ENCODE measurements around the gene HIVEP1.

- TF ChIP-seq EZH2 (IDR thresholded peaks at IDR 0.05) (no peak), POLR2AphosphoS5 (IDR thresholded peaks at IDR 0.05; ENCODE audit: borderline replicate concordance, low read depth, low read length) (no peak), FOXP2 (optimal IDR thresholded peaks at IDR 0.05; ENCODE audit: control extremely low read depth, extremely low read length, insufficient read depth) (no peak)
Measured at GRCh38 chr6:12186528-12186927, 174.4 kb downstream of the HIVEP1 start.
